ENCODE measurements around the gene MRPL28.

DNA sequence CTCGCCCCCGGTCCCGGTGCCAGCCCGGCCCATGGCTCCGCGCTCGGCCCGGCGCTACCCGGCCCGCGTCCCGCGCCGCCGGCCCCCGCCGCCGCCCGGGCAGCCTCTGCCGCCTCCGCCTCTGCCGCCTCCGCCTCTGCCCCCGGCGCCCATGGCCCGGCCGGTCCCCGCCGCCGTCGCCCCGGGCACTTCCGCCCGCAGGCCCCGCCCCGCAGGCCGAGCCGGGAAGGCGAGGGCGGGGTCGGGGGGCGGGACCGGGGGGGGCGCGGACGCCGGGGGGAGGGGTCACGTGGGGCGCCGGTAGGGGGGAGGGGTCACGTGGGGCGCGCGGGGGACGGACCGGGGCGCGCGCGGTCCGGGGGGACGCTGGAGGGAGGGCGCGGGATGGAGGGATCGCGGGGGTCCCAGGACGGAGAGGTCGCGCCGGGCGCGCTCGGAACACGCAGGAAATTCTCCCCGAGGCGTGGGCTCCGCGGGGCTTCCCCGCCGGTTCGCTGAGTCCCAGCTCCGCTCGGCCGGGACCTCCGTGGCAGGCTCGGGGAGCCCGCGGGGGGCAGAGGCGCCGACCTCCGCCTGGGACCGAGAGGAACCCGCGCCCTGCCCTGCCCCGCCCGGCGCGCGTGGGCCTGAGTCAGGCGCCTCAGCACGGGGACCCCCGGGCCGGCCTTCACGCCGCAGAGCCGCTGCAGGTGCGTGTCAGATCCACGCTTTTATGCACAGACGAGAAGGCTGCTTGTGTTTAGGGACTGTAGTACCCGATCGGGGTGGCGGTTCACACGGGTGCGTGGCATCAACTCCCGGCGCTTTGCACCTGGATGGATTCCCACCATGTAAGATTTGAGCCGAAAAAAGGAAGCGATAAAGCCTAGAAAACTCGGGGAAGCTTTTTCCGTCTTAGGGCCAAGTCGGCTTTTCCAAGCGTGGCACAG lies 11.7 kb upstream of the MRPL28 start, which contains the start of gene PGAP6:
- TF ChIP-seq, protein P1, sequence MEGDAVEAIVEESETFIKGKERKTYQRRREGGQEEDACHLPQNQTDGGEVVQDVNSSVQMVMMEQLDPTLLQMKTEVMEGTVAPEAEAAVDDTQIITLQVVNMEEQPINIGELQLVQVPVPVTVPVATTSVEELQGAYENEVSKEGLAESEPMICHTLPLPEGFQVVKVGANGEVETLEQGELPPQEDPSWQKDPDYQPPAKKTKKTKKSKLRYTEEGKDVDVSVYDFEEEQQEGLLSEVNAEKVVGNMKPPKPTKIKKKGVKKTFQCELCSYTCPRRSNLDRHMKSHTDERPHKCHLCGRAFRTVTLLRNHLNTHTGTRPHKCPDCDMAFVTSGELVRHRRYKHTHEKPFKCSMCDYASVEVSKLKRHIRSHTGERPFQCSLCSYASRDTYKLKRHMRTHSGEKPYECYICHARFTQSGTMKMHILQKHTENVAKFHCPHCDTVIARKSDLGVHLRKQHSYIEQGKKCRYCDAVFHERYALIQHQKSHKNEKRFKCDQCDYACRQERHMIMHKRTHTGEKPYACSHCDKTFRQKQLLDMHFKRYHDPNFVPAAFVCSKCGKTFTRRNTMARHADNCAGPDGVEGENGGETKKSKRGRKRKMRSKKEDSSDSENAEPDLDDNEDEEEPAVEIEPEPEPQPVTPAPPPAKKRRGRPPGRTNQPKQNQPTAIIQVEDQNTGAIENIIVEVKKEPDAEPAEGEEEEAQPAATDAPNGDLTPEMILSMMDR (IDR thresholded peaks at IDR 0.05; ENCODE audit: low read depth, low read length, poor library complexity, severe bottlenecking): no peak
- TF ChIP-seq EZH2phosphoT487 (IDR thresholded peaks at IDR 0.05; ENCODE audit: borderline replicate concordance, low read length): no peak

Data from DOHH2 (cell line).